ENCODE measurements around the gene NPC1L1. TPM values are rescaled to one million over a fixed set of nuclear protein-coding genes. Genes with fewer than 3 reads are reported as not detected.
A peak's percentile ranks its signal among the peaks of the same experiment; 100 is the strongest.

NPC1L1 gene
- total and polyA plus RNA-seq, 2 of the 13 experiments (the other 11 are each of a cell fraction or from before 2014, with no cell fraction given), result 4.8 to 14.5 TPM

GRCh38 chr7:44581879-44582603, 40.9 kb upstream of the NPC1L1 start, which contains the start of gene TMED4 (continued):
- TF ChIP-seq ZNF615 (CRISPR knock-in tag; IDR thresholded peaks at IDR 0.05; ENCODE audit: borderline replicate concordance) (no peak), ZBTB37 (CRISPR knock-in tag; IDR thresholded peaks at IDR 0.05) (no peak), ZNF256 (CRISPR knock-in tag; conservative IDR thresholded peaks at IDR 0.05) (no peak; the same call in 1 of the 2 replicates), MED13 (CRISPR knock-in tag; IDR thresholded peaks at IDR 0.05) (0 out of 2 replicates have a peak, but pooled peaks have one; percentile 1), HOXA3 (CRISPR knock-in tag; IDR thresholded peaks at IDR 0.05) (no peak; the same call in 1 of the 2 replicates), ZNF878 (CRISPR knock-in tag; IDR thresholded peaks at IDR 0.05) (no peak), ZMYM3 (CRISPR knock-in tag; IDR thresholded peaks at IDR 0.05) (no peak), NCOA2 (CRISPR knock-in tag; IDR thresholded peaks at IDR 0.05) (peak; percentile 41; the same call in 1 of the 2 replicates), FLYWCH1 (CRISPR knock-in tag; IDR thresholded peaks at IDR 0.05) (no peak), SOX5 (CRISPR knock-in tag; IDR thresholded peaks at IDR 0.05; ENCODE audit: borderline replicate concordance) (no peak), ZSCAN31 (CRISPR knock-in tag; IDR thresholded peaks at IDR 0.05; ENCODE audit: low read depth) (peak; percentile 83), ZNF350 (CRISPR knock-in tag; IDR thresholded peaks at IDR 0.05; ENCODE audit: borderline replicate concordance, low read depth) (peak; percentile 70)
- TF ChIP-seq, protein P1, sequence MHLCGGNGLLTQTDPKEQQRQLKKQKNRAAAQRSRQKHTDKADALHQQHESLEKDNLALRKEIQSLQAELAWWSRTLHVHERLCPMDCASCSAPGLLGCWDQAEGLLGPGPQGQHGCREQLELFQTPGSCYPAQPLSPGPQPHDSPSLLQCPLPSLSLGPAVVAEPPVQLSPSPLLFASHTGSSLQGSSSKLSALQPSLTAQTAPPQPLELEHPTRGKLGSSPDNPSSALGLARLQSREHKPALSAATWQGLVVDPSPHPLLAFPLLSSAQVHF (CRISPR knock-in tag; IDR thresholded peaks at IDR 0.05), result peak; percentile 69; the same call in 1 of the 2 replicates
- TF ChIP-seq, protein P2, sequence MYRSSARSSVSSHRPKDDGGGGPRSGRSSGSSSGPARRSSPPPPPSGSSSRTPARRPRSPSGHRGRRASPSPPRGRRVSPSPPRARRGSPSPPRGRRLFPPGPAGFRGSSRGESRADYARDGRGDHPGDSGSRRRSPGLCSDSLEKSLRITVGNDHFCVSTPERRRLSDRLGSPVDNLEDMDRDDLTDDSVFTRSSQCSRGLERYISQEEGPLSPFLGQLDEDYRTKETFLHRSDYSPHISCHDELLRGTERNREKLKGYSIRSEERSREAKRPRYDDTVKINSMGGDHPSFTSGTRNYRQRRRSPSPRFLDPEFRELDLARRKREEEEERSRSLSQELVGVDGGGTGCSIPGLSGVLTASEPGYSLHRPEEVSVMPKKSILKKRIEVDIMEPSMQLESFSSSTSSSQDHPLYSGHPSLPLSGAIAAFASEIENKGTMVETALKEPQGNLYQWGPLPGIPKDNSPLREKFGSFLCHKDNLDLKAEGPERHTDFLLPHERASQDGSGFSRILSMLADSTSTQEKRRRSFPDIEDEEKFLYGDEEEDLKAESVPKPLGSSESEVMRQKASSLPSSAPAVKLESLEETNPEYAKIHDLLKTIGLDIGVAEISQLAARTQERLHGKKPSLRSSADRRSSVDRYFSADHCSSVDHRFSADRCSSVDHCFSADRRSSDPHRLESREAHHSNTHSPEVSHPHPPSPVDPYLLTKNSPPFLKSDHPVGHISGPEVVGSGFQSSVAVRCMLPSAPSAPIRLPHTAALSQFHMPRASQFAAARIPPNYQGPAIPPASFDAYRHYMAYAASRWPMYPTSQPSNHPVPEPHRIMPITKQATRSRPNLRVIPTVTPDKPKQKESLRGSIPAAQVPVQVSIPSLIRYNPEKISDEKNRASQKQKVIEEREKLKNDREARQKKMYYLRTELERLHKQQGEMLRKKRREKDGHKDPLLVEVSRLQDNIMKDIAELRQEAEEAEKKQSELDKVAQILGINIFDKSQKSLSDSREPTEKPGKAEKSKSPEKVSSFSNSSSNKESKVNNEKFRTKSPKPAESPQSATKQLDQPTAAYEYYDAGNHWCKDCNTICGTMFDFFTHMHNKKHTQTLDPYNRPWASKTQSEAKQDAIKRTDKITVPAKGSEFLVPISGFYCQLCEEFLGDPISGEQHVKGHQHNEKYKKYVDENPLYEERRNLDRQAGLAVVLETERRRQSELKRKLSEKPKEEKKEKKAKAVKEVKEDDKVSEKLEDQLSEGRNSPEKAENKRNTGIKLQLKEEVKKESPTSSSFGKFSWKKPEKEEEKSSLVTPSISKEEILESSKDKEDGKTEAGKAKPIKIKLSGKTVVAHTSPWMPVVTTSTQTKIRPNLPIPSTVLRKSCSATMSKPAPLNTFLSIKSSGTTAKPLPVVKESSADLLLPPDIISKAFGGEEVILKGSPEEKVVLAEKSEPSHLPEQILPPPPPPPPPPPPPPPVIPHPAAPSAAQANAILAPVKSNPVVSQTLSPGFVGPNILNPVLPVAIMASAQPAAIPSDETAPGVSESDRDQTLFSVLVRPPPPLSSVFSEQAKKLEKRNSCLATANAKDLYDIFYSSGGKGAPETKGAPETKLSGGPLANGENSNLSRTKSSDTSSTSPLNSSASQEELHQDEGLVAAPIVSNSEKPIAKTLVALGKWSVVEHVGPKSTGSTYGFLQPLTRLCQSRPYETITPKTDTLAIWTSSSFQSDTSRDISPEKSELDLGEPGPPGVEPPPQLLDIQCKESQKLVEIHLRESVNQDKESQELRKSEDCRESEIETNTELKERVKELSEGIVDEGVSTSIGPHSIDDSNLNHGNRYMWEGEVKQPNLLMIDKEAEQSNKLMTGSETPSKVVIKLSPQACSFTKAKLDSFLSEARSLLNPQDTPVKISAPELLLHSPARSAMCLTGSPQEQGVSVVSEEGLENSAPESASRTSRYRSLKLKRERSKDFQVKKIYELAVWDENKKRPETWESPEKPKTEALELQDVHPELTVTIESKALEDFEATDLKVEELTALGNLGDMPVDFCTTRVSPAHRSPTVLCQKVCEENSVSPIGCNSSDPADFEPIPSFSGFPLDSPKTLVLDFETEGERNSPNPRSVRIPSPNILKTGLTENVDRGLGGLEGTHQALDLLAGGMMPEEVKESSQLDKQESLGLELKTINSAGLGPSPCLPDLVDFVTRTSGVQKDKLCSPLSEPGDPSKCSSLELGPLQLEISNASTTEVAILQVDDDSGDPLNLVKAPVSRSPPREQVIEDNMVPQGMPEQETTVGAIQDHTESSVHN (CRISPR knock-in tag; IDR thresholded peaks at IDR 0.05), result no peak
- TF ChIP-seq, protein P3, sequence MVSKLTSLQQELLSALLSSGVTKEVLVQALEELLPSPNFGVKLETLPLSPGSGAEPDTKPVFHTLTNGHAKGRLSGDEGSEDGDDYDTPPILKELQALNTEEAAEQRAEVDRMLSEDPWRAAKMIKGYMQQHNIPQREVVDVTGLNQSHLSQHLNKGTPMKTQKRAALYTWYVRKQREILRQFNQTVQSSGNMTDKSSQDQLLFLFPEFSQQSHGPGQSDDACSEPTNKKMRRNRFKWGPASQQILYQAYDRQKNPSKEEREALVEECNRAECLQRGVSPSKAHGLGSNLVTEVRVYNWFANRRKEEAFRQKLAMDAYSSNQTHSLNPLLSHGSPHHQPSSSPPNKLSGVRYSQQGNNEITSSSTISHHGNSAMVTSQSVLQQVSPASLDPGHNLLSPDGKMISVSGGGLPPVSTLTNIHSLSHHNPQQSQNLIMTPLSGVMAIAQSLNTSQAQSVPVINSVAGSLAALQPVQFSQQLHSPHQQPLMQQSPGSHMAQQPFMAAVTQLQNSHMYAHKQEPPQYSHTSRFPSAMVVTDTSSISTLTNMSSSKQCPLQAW (CRISPR knock-in tag; IDR thresholded peaks at IDR 0.05), result peak; percentile 66
- TF ChIP-seq, protein P4, sequence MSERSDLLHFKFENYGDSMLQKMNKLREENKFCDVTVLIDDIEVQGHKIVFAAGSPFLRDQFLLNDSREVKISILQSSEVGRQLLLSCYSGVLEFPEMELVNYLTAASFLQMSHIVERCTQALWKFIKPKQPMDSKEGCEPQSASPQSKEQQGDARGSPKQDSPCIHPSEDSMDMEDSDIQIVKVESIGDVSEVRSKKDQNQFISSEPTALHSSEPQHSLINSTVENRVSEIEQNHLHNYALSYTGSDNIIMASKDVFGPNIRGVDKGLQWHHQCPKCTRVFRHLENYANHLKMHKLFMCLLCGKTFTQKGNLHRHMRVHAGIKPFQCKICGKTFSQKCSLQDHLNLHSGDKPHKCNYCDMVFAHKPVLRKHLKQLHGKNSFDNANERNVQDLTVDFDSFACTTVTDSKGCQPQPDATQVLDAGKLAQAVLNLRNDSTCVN (CRISPR knock-in tag; IDR thresholded peaks at IDR 0.05; ENCODE audit: borderline replicate concordance), result no peak; the same call in 1 of the 2 replicates

Measured in HepG2 (cell line).